ENCODE measurements around the gene EDN2. TPM values are rescaled to one million over a fixed set of nuclear protein-coding genes. Genes with fewer than 3 reads are reported as not detected.

The EDN2 gene
- total RNA-seq, 1 experiment from 2014 or later = not detected

DNA sequence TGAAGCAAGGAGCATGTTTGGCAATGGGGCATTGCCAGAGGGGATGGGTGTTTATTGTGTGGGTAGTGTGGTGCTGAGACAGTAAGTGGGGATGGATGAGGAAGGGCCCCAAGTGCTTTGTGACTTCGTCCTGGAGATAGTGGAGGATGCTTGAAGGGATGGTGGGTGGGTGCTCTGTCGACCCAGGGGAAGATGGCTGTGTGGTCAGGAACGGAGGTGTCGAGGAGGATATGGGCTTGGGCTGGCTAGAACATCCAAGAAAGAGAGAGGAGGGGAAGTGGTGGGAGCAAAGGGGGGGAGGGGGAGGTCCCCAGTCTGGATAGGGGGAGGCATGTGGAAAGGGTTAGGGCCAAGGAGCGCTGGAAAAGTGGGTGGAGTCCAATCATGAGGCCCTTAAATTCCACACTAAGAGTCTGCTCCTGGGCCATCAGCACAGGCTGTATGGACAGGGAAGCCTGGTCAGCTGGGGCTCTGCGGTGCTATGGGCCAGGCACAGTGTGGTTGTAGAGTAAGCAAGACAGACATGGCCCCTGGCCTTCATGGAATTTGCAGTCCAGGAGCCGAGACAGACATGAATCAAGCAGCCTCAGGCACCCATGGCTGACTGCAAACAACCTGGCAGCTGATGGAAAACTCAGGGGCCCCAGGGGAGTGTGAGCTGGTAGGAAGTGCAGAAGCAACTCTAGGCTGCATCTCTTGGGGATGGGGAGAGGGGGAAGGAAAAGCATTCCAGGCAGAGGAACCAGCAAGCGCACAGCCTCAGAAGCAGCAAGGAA, 36.3 kb downstream of the EDN2 start:
- H3K36me3 ChIP-seq (ENCODE audit: insufficient read depth, low read length, poor library complexity, severe bottlenecking) = no peaks in the 10 kb centered on the region
- no peak overlapping the region for H3K27ac ChIP-seq (ENCODE audit: low read depth, low read length, poor library complexity, severe bottlenecking)
- ChIA-PET CTCF (no interaction called here), POLR2A (ENCODE audit: low non-redundant PET) (no interaction called here)
- H3K9me3 ChIP-seq (ENCODE audit: low read depth, low read length, poor library complexity, severe bottlenecking) = peaks cover 4% of the 10 kb centered on the region
- no peak for DNase-seq (ENCODE audit: low spot score)
- no peak overlapping the region for H3K4me3 ChIP-seq (ENCODE audit: low read depth, low read length, poor library complexity, severe bottlenecking)
- no TSS peak for BruUV-seq (replicated peaks)
- TF ChIP-seq EZH2 (IDR thresholded peaks at IDR 0.05; ENCODE audit: borderline replicate concordance, low read depth, low read length, poor library complexity, severe bottlenecking) = no peak
- no peak for TF ChIP-seq CTCF (conservative IDR thresholded peaks at IDR 0.05; ENCODE audit: low read depth, low read length)
- no peaks in the 10 kb centered on the region for H3K27me3 ChIP-seq (replicated peaks; ENCODE audit: insufficient read depth, low read depth, low read length, poor library complexity)
- H3K4me1 ChIP-seq (ENCODE audit: insufficient read depth, low read length, poor library complexity, severe bottlenecking) = no peaks in the 10 kb centered on the region
- intact Hi-C loops (cut with micrococcal nuclease; ENCODE audit: unreplicated experiment) = no loop called here

GRCh38 chr1:41446851-41447610, 37.5 kb downstream of the EDN2 start:
- TF ChIP-seq EZH2 (IDR thresholded peaks at IDR 0.05; ENCODE audit: borderline replicate concordance, low read depth, low read length, poor library complexity, severe bottlenecking) = no peak
- TF ChIP-seq CTCF (conservative IDR thresholded peaks at IDR 0.05; ENCODE audit: low read depth, low read length) = no peak
- Histone ChIP-seq H3K27me3 (replicated peaks; ENCODE audit: insufficient read depth, low read depth, low read length, poor library complexity) (no peaks in the 10 kb centered on the region), H3K4me3 (ENCODE audit: low read depth, low read length, poor library complexity, severe bottlenecking) (no peak overlapping the region), H3K9me3 (ENCODE audit: low read depth, low read length, poor library complexity, severe bottlenecking) (peaks cover 4% of the 10 kb centered on the region), H3K27ac (ENCODE audit: low read depth, low read length, poor library complexity, severe bottlenecking) (no peak overlapping the region), H3K4me1 (ENCODE audit: insufficient read depth, low read length, poor library complexity, severe bottlenecking) (no peaks in the 10 kb centered on the region), H3K36me3 (ENCODE audit: insufficient read depth, low read length, poor library complexity, severe bottlenecking) (no peaks in the 10 kb centered on the region)
- intact Hi-C loops (cut with micrococcal nuclease; ENCODE audit: unreplicated experiment) = no loop called here
- DNase-seq (ENCODE audit: low spot score) = no peak
- CTCF ChIA-PET = no interaction called here
- POLR2A ChIA-PET (ENCODE audit: low non-redundant PET) = no interaction called here
- no TSS peak for BruUV-seq (replicated peaks)

- no peak for TF ChIP-seq CTCF (conservative IDR thresholded peaks at IDR 0.05; ENCODE audit: low read depth, low read length)
- TF ChIP-seq EZH2 (IDR thresholded peaks at IDR 0.05; ENCODE audit: borderline replicate concordance, low read depth, low read length, poor library complexity, severe bottlenecking) = no peak
- H3K4me1 ChIP-seq (ENCODE audit: insufficient read depth, low read length, poor library complexity, severe bottlenecking) = no peaks in the 10 kb centered on the region
- no peak for DNase-seq (ENCODE audit: low spot score)
- no peak overlapping the region for H3K27ac ChIP-seq (ENCODE audit: low read depth, low read length, poor library complexity, severe bottlenecking)
- H3K9me3 ChIP-seq (ENCODE audit: low read depth, low read length, poor library complexity, severe bottlenecking) = peaks cover 4% of the 10 kb centered on the region
- H3K27me3 ChIP-seq (replicated peaks; ENCODE audit: insufficient read depth, low read depth, low read length, poor library complexity) = no peaks in the 10 kb centered on the region
- ChIA-PET POLR2A (ENCODE audit: low non-redundant PET) (no interaction called here), CTCF (no interaction called here)
- intact Hi-C loops (cut with micrococcal nuclease; ENCODE audit: unreplicated experiment) = no loop called here
- H3K4me3 ChIP-seq (ENCODE audit: low read depth, low read length, poor library complexity, severe bottlenecking) = no peak overlapping the region
- BruUV-seq (replicated peaks) = no TSS peak
- H3K36me3 ChIP-seq (ENCODE audit: insufficient read depth, low read length, poor library complexity, severe bottlenecking) = no peaks in the 10 kb centered on the region
Observed at GRCh38 chr1:41444785-41445184, 39.7 kb downstream of the EDN2 start.
